ENCODE data around the gene POLD4. TPM values are rescaled to one million over a fixed set of nuclear protein-coding genes. Genes with fewer than 3 reads are reported as not detected.
"Not testable (repeated sequence)": the region's sequence is repeated elsewhere in the genome, so short reads cannot be mapped to it uniquely, and the experiment has no call there.

The POLD4 gene
- total RNA-seq, 1 donor, result 43.2 TPM

GRCh38 chr11:67321313-67321871, 32.0 kb downstream of the POLD4 start:
- no peak for TF ChIP-seq CTCF (IDR thresholded peaks at IDR 0.05; ENCODE audit: insufficient read depth, low read depth, low read length)
- no peak for DNase-seq (ENCODE audit: low read depth)
- H3K4me3 ChIP-seq (ENCODE audit: low read depth, low read length), result no peak overlapping the region

DNA sequence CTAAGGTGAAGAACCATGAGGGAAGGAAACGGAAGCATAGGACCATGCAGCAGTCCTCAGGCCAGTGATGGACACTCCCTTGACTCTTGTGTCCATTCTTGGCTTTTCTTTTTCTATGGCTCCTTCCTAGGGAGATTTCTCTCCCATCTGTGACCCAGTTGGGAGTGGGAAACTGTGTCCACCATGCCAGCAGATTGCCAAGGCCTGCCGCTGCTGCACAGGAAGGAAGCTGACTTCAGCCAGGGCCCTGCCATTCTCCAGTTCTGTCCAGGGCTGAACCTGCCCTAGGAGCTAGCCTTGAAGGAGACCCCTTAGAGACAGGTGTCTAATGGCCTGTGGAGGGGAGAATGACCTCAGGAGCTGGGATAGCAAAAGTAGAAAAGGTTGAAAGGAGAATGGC, 32.7 kb downstream of the POLD4 start:
- no peak for DNase-seq (ENCODE audit: low read depth)
- H3K4me3 ChIP-seq (ENCODE audit: low read depth, low read length), result no peak overlapping the region
- no peak for TF ChIP-seq CTCF (IDR thresholded peaks at IDR 0.05; ENCODE audit: insufficient read depth, low read depth, low read length)

DNA sequence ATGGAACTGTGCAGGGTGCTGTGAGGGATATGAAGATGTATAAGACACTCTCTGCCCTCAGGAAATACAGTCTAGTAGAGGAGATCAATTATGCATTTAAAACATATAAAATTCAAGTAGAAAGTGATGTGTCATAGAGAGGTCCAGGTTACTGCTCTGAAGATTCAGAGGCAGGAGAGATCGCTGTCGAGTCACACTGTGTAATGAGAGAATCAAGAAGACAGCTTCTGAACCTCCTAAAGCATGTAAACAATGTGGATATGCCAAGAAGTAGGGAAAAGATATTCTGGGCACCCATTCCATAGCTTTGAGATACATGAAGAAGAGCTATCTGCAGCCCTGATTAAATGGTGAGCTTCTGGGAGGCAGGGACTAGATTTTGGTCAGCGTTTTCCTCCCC, 33.3 kb downstream of the POLD4 start:
- no peak for TF ChIP-seq CTCF (IDR thresholded peaks at IDR 0.05; ENCODE audit: insufficient read depth, low read depth, low read length)
- DNase-seq (ENCODE audit: low read depth), result peak; percentile 26
- H3K4me3 ChIP-seq (ENCODE audit: low read depth, low read length), result no peak overlapping the region

DNA sequence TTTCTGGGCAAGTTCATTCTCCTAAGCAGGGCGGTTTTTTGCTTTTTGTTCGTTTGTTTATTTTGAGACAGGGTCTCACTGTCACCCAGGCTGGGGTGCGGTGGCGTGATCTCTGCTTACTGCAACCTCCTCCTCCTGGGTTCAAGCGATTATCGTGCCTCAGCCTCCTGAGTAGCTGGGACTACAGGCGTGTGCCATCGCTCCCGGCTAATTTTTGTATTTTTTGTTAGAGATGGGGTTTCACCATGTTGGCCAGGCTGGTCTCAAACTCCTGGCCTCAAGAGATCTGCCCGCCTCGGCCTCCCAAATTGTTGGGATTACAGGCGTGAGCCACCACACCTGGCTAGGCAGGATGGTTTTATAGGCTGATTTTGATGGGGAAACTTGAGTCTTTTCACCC, 34.5 kb downstream of the POLD4 start:
- not testable (repeated sequence) for H3K4me3 ChIP-seq (ENCODE audit: low read depth, low read length); DNase-seq (ENCODE audit: low read depth)

DNA sequence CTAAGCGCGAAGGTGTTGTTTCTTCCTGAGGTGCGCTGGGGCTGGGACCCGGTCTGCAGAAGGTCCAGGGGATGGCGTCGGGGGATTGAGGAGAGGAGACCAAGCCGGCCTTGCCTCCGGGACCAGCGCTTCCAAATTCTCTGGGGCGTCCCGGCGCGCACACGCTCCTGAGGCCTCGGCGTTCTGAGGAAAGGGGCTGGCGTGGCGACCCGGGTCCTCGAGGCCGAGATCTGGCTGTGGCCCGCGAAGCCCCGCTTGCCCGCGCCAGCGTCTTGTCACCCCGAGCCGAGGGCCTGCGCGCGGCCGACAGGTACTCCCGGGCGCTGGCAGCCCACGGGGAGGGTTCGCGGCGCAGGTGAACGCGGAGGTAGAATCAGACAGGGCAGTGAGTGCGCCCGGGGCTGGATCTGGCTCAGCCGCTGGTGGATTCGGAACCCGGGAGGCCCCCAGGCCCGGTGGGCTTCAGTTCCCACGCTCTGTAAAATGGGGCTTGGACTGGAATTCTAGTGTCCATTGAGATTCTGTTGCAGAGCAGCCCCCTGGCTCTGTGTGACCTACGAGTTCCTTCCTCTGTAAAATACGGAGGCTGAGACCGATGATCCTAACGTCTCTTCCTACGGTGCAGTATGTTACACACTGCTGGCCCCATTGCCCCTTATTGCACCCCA, 35.3 kb downstream of the POLD4 start:
- peak overlapping the region; percentile 91 for H3K4me3 ChIP-seq (ENCODE audit: low read depth, low read length)
- no peak for TF ChIP-seq CTCF (IDR thresholded peaks at IDR 0.05; ENCODE audit: insufficient read depth, low read depth, low read length)
- no peak for DNase-seq (ENCODE audit: low read depth)

GRCh38 chr11:67317205-67317887, 36.0 kb downstream of the POLD4 start:
- TF ChIP-seq CTCF (IDR thresholded peaks at IDR 0.05; ENCODE audit: insufficient read depth, low read depth, low read length), result peak; percentile 91
- peak; percentile 92 for DNase-seq (ENCODE audit: low read depth)
- peak overlapping the region; percentile 91 for H3K4me3 ChIP-seq (ENCODE audit: low read depth, low read length)

DNA sequence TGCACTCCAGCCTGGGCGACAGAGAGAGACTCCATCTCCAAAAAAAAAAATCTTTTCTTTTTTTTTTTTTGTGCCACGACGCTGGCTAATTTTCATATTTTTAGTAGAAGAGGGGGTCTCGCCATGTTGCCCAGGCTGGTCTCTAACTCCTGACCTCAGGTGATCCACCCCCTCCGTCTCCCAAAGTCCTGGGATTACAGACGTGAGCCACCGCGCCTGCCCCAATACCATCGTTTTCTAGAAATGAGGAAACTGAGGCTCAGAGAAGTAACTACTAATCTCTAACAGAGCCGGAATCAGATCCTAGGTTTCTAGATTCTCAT, 36.5 kb downstream of the POLD4 start:
- no peak for TF ChIP-seq CTCF (IDR thresholded peaks at IDR 0.05; ENCODE audit: insufficient read depth, low read depth, low read length)
- no peak for DNase-seq (ENCODE audit: low read depth)
- peak overlapping the region; percentile 91 for H3K4me3 ChIP-seq (ENCODE audit: low read depth, low read length)
